Common myeloid progenitor, CD34-positive (primary cell): ENCODE measurements around the gene ALK.

ENCODE experiments used
- CTCF ChIA-PET: fragments of 350-600 bp; sonication (Branson Sonifier 250); formaldehyde crosslinking; loops from one replicate; lab custom pipeline; 2021; ENCODE audit warnings: antibody characterized with exemption; lab: Charles Lee
- POLR2A ChIA-PET: fragments of 350-600 bp; sonication (Branson Sonifier 250); formaldehyde crosslinking; loops from one replicate; lab custom pipeline; 2021; ENCODE audit warnings: antibody characterized with exemption; lab: Charles Lee
- DNase-seq, 3 donors: peaks; one replicate each; pipeline versions ENCODE4 v3.0.0 to v3.0.0-alpha.2; 2013
- H3K27ac ChIP-seq, 2 experiments: 1 replicate in 1 of 2; 2 replicates in 1 of 2; pipeline ENCODE4 v1.7.0; 2013; ENCODE audit warnings: inconsistent platforms in 2 of 2, low read length in 2 of 2, mild to moderate bottlenecking in 2 of 2, low read depth in 1 of 2, moderate library complexity in 1 of 2; ENCODE audit not compliant: severe bottlenecking in 2 of 2, insufficient read depth in 1 of 2, poor library complexity in 1 of 2
- H3K27me3 ChIP-seq, 5 experiments: replicated peaks in 2 of 5; 1 replicate in 3 of 5; 2 replicates in 2 of 5; pipeline versions ENCODE4 v1.6.1 to v1.7.0; 2013; ENCODE audit warnings: low read length in 4 of 5, mild to moderate bottlenecking in 2 of 5, moderate library complexity in 2 of 5, inconsistent platforms in 1 of 5; ENCODE audit not compliant: insufficient read depth in 5 of 5, control insufficient read depth in 4 of 5
- H3K36me3 ChIP-seq, 4 experiments: 1 replicate in 2 of 4; 2 replicates in 2 of 4; pipeline versions ENCODE4 v1.6.1 to v1.7.0; 2013; ENCODE audit warnings: low read length in 3 of 4, control low read depth in 1 of 4, mild to moderate bottlenecking in 1 of 4; ENCODE audit not compliant: control insufficient read depth in 4 of 4, insufficient read depth in 4 of 4
- H3K4me1 ChIP-seq, 4 experiments: 1 replicate in 3 of 4; 2 replicates in 1 of 4; pipeline versions ENCODE4 v1.6.1 to v1.7.1; 2013; ENCODE audit warnings: low read length in 3 of 4, mild to moderate bottlenecking in 3 of 4, control low read depth in 1 of 4, inconsistent platforms in 1 of 4, moderate library complexity in 1 of 4; ENCODE audit not compliant: control insufficient read depth in 4 of 4, insufficient read depth in 4 of 4; ENCODE audit errors: control extremely low read depth in 1 of 4
- H3K4me3 ChIP-seq, 7 experiments: 1 replicate in 4 of 7; 2 replicates in 3 of 7; pipeline versions ENCODE4 v1.5.1 to v1.7.0; 2013; ENCODE audit warnings: mild to moderate bottlenecking in 7 of 7, low read length in 6 of 7, moderate library complexity in 6 of 7, inconsistent platforms in 2 of 7, low read depth in 2 of 7, control low read depth in 1 of 7; ENCODE audit not compliant: insufficient read depth in 4 of 7, control insufficient read depth in 1 of 7; ENCODE audit errors: extremely low read depth in 1 of 7
- H3K9me3 ChIP-seq, 5 experiments: 1 replicate in 4 of 5; 2 replicates in 1 of 5; pipeline versions ENCODE4 v1.6.1 to v1.7.1; 2013; ENCODE audit warnings: low read length in 4 of 5, mild to moderate bottlenecking in 2 of 5, inconsistent platforms in 1 of 5, low read depth in 1 of 5, moderate library complexity in 1 of 5; ENCODE audit not compliant: control insufficient read depth in 4 of 5, insufficient read depth in 2 of 5; ENCODE audit errors: control extremely low read depth in 1 of 5
- WGBS: methylation state at CpG from one replicate; pipeline ENCODE4 v1.1.5; 2013; ENCODE audit not compliant: insufficient coverage; 5-methylcytosine and 5-hydroxymethylcytosine counted together

Gene ALK

GRCh38 chr2:29218071-29218470, 703.3 kb downstream of the ALK start:
- CTCF ChIA-PET, result no interaction called here
- DNase-seq, result no peak
- no peaks in the 10 kb centered on the region for H3K36me3 ChIP-seq
- H3K27me3 ChIP-seq, result peaks cover 0 to 19% (median 5%) of the 10 kb centered on the region in 5 experiments
- no peak overlapping the region for H3K4me3 ChIP-seq
- H3K9me3 ChIP-seq, result no peaks in the 10 kb centered on the region
- peaks cover 0 to 6% (median 0%) of the 10 kb centered on the region in 4 experiments for H3K4me1 ChIP-seq
- no peak overlapping the region for H3K27ac ChIP-seq
- WGBS, result 100% methylated on average over 4 of the region's 6 CpGs
- POLR2A ChIA-PET, result no interaction called here

DNA sequence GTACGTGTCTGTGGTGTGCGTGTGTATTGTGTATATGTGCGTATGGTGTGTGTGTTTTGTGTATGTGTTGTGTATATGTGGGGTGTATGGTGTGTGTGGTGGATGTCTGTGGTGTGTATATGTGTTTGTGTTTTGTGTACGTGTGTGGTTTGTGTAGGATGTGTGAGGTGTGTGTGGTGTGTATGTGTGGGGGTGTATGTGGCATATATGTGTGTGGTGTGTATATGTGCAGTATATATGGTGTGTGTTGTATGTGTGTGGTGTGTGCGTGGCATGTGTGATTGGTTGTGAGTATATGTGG, 704.8 kb downstream of the ALK start:
- Histone ChIP-seq H3K4me1 (peaks cover 0 to 6% (median 0%) of the 10 kb centered on the region in 4 experiments), H3K27me3 (peaks cover 0 to 9% (median 2%) of the 10 kb centered on the region in 5 experiments), H3K9me3 (no peaks in the 10 kb centered on the region), H3K27ac (no peak overlapping the region), H3K36me3 (no peaks in the 10 kb centered on the region), H3K4me3 (no peak overlapping the region)
- ChIA-PET CTCF (no interaction called here), POLR2A (no interaction called here)
- no peak for DNase-seq
- WGBS, result 95% methylated on average over 5 of the region's 5 CpGs

DNA sequence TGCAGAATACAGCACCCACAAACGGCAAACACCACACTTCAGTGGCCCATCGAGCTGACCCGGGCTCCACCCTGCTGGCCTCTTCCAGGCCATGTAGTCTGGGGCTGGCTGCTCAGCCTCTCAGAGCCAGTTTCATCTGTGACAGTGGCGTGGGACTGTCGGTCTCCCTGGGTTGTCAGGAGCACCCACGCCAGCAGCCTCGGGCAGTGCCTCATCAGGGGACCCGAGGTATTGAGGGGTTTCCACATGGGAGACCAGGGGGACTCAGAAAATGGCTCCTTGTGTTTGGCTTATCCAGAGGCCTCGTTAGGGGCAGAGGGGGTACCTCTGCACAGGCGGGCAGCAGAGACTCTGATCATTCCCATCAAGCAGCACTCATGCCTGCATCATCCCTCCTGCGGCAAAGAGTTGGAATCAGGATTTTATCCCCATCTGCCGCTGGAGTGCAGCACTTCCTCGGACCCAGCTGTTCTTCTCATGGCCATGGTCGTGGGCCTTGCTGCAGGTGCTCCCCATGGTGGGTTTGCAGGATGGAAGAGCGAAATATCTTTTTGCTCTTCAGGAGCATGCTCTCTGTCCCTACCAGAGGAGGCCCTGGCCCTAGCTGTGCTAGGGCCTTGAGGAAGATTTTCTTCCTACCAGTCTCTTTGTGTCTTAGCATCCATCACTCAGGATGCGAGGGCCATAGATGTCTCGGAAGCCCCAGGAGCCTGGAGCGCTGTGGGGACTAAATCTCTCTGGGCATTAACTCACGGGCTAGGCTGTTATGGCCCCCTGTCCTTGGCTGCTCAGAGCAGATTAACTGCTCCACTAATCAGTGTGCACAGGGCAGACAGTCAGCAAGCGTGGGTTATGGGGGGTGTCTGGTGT, 705.4 kb downstream of the ALK start:
- H3K4me1 ChIP-seq, result peaks cover 0 to 6% (median 0%) of the 10 kb centered on the region in 4 experiments
- no peaks in the 10 kb centered on the region for H3K36me3 ChIP-seq
- peaks cover 0 to 8% (median 0%) of the 10 kb centered on the region in 5 experiments for H3K27me3 ChIP-seq
- CTCF ChIA-PET, result no interaction called here
- no peak for DNase-seq
- H3K9me3 ChIP-seq, result no peaks in the 10 kb centered on the region
- WGBS, result 95% methylated on average over 19 of the region's 20 CpGs
- no peak overlapping the region for H3K27ac ChIP-seq
- H3K4me3 ChIP-seq, result no peak overlapping the region
- POLR2A ChIA-PET, result no interaction called here

- WGBS, result 92% methylated on average over 4 of the region's 5 CpGs
- Histone ChIP-seq H3K27ac (no peak overlapping the region), H3K4me1 (peaks cover 0 to 6% (median 0%) of the 10 kb centered on the region in 4 experiments), H3K27me3 (no peaks in the 10 kb centered on the region), H3K4me3 (no peak overlapping the region), H3K36me3 (no peaks in the 10 kb centered on the region), H3K9me3 (no peaks in the 10 kb centered on the region)
- CTCF ChIA-PET, result no interaction called here
- POLR2A ChIA-PET, result no interaction called here
- DNase-seq, result no peak
These were observed 706.3 kb downstream of the ALK start for GRCh38 chr2:29215073-29215472.

GRCh38 chr2:29213888-29214291, 707.5 kb downstream of the ALK start:
- POLR2A ChIA-PET, result no interaction called here
- H3K4me1 ChIP-seq, result peaks cover 0 to 6% (median 0%) of the 10 kb centered on the region in 4 experiments

GRCh38 chr2:29212009-29212408, 709.4 kb downstream of the ALK start:
- H3K27ac ChIP-seq, result no peak overlapping the region
- H3K9me3 ChIP-seq, result no peaks in the 10 kb centered on the region
- H3K4me3 ChIP-seq, result no peak overlapping the region
- ChIA-PET CTCF (interaction anchor here (1.5 kb wide), 1 partner anchor 10 kb away, joined by 4 read pairs; no protein-coding TSS in a partner anchor), POLR2A (no interaction called here)
- WGBS, result 85% methylated on average over 5 of the region's 5 CpGs
- no peak for DNase-seq
- no peaks in the 10 kb centered on the region for H3K36me3 ChIP-seq
- no peaks in the 10 kb centered on the region for H3K27me3 ChIP-seq
- H3K4me1 ChIP-seq, result peaks cover 0 to 13% (median 7%) of the 10 kb centered on the region in 4 experiments

More at GRCh38 chr2:29213888-29214291, 707.5 kb downstream of the ALK start:
- Histone ChIP-seq H3K9me3 (no peaks in the 10 kb centered on the region), H3K27ac (no peak overlapping the region), H3K27me3 (no peaks in the 10 kb centered on the region), H3K4me3 (no peak overlapping the region), H3K36me3 (no peaks in the 10 kb centered on the region)
- 53% methylated on average over 7 of the region's 9 CpGs for WGBS
- peak in 2 of 3 donors; percentile 23 to 28 for DNase-seq
- CTCF ChIA-PET, result no interaction called here

GRCh38 chr2:29209551-29209950, 711.8 kb downstream of the ALK start:
- WGBS, result 93% methylated on average over 4 of the region's 5 CpGs
- CTCF ChIA-PET, result no interaction called here
- POLR2A ChIA-PET, result no interaction called here

More at GRCh38 chr2:29209551-29209950, 711.8 kb downstream of the ALK start:
- Histone ChIP-seq H3K27ac (no peak overlapping the region), H3K27me3 (no peaks in the 10 kb centered on the region), H3K4me1 (peaks cover 0 to 13% (median 7%) of the 10 kb centered on the region in 4 experiments), H3K9me3 (no peaks in the 10 kb centered on the region), H3K36me3 (no peaks in the 10 kb centered on the region), H3K4me3 (no peak overlapping the region)
- no peak for DNase-seq
